ENCODE data around the gene ANGEL1. TPM values are rescaled to one million over a fixed set of nuclear protein-coding genes. Genes with fewer than 3 reads are reported as not detected.

ANGEL1 gene
- total RNA-seq, 4 donors from 2014 or later, result 11.8 to 18.8 (median 16.3) TPM

- no peak for TF ChIP-seq CTCF (IDR thresholded peaks at IDR 0.05)
- no peak for DNase-seq (ENCODE audit: low spot score)
- ATAC-seq (ENCODE audit: low FRiP score), result no peak
Measured at GRCh38 chr14:76759589-76759988, 53.1 kb downstream of the ANGEL1 start.

- ATAC-seq (ENCODE audit: low FRiP score), result no peak
- no peak for TF ChIP-seq CTCF (IDR thresholded peaks at IDR 0.05)
- DNase-seq (ENCODE audit: low spot score), result no peak
Measured at GRCh38 chr14:76756371-76756750, 56.3 kb downstream of the ANGEL1 start.

GRCh38 chr14:76755610-76756370 lies 56.9 kb downstream of the ANGEL1 start:
- TF ChIP-seq CTCF (IDR thresholded peaks at IDR 0.05), result no peak
- no peak for ATAC-seq (ENCODE audit: low FRiP score)
- no peak for DNase-seq (ENCODE audit: low spot score)

GRCh38 chr14:76754586-76754985 lies 58.1 kb downstream of the ANGEL1 start:
- TF ChIP-seq CTCF (IDR thresholded peaks at IDR 0.05), result no peak
- no peak for DNase-seq (ENCODE audit: low spot score)
- ATAC-seq (ENCODE audit: low FRiP score), result no peak

- no peak for ATAC-seq (ENCODE audit: low FRiP score)
- no peak for TF ChIP-seq CTCF (IDR thresholded peaks at IDR 0.05)
- no peak for DNase-seq (ENCODE audit: low spot score)
Measured at GRCh38 chr14:76753541-76754198, 59.0 kb downstream of the ANGEL1 start.

GRCh38 chr14:76752744-76753143 lies 59.9 kb downstream of the ANGEL1 start:
- no peak for ATAC-seq (ENCODE audit: low FRiP score)
- no peak for DNase-seq (ENCODE audit: low spot score)
- TF ChIP-seq CTCF (IDR thresholded peaks at IDR 0.05), result no peak

GRCh38 chr14:76742966-76743365 lies 69.7 kb downstream of the ANGEL1 start:
- no peak for ATAC-seq (ENCODE audit: low FRiP score)
- no peak for DNase-seq (ENCODE audit: low spot score)
- no peak for TF ChIP-seq CTCF (IDR thresholded peaks at IDR 0.05)

Data from omental fat pad (tissue), 4 donors.